B cell (primary cell): ENCODE data around the gene SDK1.

Experiments used
- EZH2 ChIP-seq: IDR thresholded peaks from 2 replicates; pipeline ENCODE4 v1.6.1; 2012; ENCODE audit warnings: borderline replicate concordance, low read depth, mild to moderate bottlenecking, moderate library complexity, low read length; ENCODE audit not compliant: insufficient read depth, poor library complexity, severe bottlenecking
- TF ChIP-seq, protein P1 (sequence below): fragments of 200-600 bp; IDR thresholded peaks from one replicate; pipeline ENCODE4 v1.8.0; 2022; ENCODE audit warnings: antibody characterized with exemption, mild to moderate bottlenecking

DNA sequence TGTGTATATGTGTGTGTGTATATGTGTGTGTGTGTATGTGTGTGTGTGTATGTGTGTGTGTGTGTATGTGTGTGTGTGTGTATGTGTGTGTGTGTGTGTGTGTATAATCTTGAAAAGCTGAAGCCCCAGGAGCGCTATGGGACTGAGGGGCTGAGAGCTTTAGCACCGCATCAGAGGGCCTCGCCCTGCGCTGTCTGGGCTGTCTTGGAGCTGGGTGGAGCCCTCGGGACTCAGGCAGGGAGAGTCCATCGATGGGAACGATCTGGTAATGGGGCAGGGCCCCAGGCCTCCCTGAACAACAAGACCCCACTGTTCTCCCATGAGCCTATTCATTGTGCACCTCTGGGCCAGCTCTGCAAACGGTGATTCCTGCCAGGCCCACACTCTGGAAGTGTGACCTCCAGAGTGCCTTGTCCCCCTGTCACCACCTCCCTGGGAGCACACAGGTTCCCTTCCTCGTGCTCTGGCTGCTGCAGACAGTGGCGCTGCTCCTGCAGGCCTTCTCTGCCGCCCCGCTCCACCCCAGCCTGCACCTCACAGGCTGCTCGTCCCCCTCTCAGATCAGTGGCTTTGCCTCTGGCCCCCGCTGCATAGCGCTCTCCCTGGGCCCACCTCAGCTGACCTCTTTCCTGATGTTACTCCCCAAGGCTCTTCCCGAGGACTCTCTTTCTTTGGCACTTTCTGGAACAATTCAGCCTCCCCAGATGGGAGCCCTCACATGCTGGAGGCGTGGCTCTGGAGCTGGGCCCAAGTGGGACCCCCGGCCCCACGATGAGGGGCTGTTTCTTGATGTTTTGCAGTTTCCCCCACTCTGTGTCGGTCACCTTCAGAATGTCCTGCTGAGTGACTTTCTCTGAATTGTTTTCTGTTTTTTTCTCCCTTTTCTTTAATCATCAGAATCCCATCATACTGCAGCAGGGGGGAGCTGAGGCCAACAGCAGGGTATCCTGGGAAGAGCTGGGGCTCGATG, 838.9 kb downstream of the SDK1 start:
- TF ChIP-seq, protein P1, sequence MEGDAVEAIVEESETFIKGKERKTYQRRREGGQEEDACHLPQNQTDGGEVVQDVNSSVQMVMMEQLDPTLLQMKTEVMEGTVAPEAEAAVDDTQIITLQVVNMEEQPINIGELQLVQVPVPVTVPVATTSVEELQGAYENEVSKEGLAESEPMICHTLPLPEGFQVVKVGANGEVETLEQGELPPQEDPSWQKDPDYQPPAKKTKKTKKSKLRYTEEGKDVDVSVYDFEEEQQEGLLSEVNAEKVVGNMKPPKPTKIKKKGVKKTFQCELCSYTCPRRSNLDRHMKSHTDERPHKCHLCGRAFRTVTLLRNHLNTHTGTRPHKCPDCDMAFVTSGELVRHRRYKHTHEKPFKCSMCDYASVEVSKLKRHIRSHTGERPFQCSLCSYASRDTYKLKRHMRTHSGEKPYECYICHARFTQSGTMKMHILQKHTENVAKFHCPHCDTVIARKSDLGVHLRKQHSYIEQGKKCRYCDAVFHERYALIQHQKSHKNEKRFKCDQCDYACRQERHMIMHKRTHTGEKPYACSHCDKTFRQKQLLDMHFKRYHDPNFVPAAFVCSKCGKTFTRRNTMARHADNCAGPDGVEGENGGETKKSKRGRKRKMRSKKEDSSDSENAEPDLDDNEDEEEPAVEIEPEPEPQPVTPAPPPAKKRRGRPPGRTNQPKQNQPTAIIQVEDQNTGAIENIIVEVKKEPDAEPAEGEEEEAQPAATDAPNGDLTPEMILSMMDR = no peak
- TF ChIP-seq EZH2 = no peak
